Spleen (tissue), 11 donors: Measurements from ENCODE around the gene MBOAT2. TPM values are rescaled to one million over a fixed set of nuclear protein-coding genes. Genes with fewer than 3 reads are reported as not detected.

Experiments used
- DNase-seq: peaks from one replicate; pipeline ENCODE4 v3.0.0-alpha.2; 2020
- H3K27ac ChIP-seq, 8 donors: fragments of 200-600 bp; sonication (generic) in 7 of 8; 1 replicate in 4 of 8; 2 replicates in 4 of 8; pipeline versions ENCODE4 v1.5.0 to v1.8.0; 2016 to 2021; ENCODE audit warnings: inconsistent platforms in 4 of 8, mild to moderate bottlenecking in 4 of 8, moderate library complexity in 1 of 8
- H3K27me3 ChIP-seq, 7 donors: fragments of 200-600 bp; sonication (generic) in 6 of 7; replicated peaks in 1 of 7; 1 replicate in 4 of 7; 2 replicates in 3 of 7; pipeline versions ENCODE4 v1.5.0 to v1.8.0; 2016 to 2021; ENCODE audit warnings: inconsistent platforms in 3 of 7, mild to moderate bottlenecking in 1 of 7
- H3K36me3 ChIP-seq, 6 donors: fragments of 200-600 bp; sonication (generic) in 5 of 6; 1 replicate in 4 of 6; 2 replicates in 2 of 6; pipeline versions ENCODE4 v1.5.0 to v1.8.0; 2016 to 2021; ENCODE audit warnings: inconsistent platforms in 2 of 6
- H3K4me1 ChIP-seq, 6 donors: fragments of 200-600 bp; sonication (generic) in 5 of 6; 1 replicate in 3 of 6; 2 replicates in 3 of 6; pipeline versions ENCODE4 v1.5.0 to v1.8.0; 2016 to 2021; ENCODE audit warnings: inconsistent platforms in 3 of 6
- H3K4me3 ChIP-seq, 8 donors: fragments of 200-600 bp; sonication (generic) in 7 of 8; 1 replicate in 4 of 8; 2 replicates in 4 of 8; pipeline versions ENCODE4 v1.5.0 to v1.8.0; 2016 to 2021; ENCODE audit warnings: inconsistent platforms in 4 of 8, mild to moderate bottlenecking in 4 of 8, moderate library complexity in 2 of 8
- H3K9me3 ChIP-seq, 8 donors: fragments of 200-600 bp; sonication (generic) in 7 of 8; 1 replicate in 4 of 8; 2 replicates in 4 of 8; pipeline versions ENCODE4 v1.5.0 to v1.8.0; 2016 to 2021; ENCODE audit warnings: inconsistent platforms in 4 of 8
- CTCF ChIP-seq, 11 experiments: fragments of 200-600 bp in 7 of 11; fragments of 450-650 bp in 4 of 11; sonication (generic) in 4 of 11; IDR thresholded peaks in 8 of 11; conservative IDR thresholded peaks in 3 of 11; 1 replicate in 7 of 11; 2 replicates in 4 of 11; pipeline versions ENCODE4 v1.4.0 to v1.8.0; 2016 to 2021; ENCODE audit warnings: antibody characterized with exemption in 11 of 11, inconsistent platforms in 4 of 11, mild to moderate bottlenecking in 1 of 11
- POLR2A ChIP-seq, 3 donors: fragments of 450-650 bp; IDR thresholded peaks; one replicate each; pipeline ENCODE4 v1.5.1; 2017; ENCODE audit warnings: antibody characterized with exemption in 3 of 3, mild to moderate bottlenecking in 1 of 3
- POLR2AphosphoS5 ChIP-seq, 3 donors: sonication (generic); formaldehyde crosslinking; IDR thresholded peaks; one replicate each; pipeline ENCODE4 v1.5.1; 2017; ENCODE audit warnings: antibody characterized with exemption in 3 of 3
- WGBS, 5 donors: extraction: QIAGEN DNeasy Blood & Tissue Kit in 3 of 5; methylation state at CpG; one replicate each; pipeline versions ENCODE4 v1.1.5 to v1.1.7; 2013 to 2018; 5-methylcytosine and 5-hydroxymethylcytosine counted together
- intact Hi-C: fragments of 100-400 bp; cut with DNase I; formaldehyde crosslinking; loops from one replicate; pipeline ENCODE4 v1.15.0; 2023; ENCODE audit warnings: low total_unique reads
- polyA plus RNA-seq, 3 donors: library from polyadenylated mRNA; stranded (reverse); fragments of 200-250 nt; gene quantifications; one replicate each; pipeline ENCODE4 v1.2.1, GENCODE V29; 2013
- total RNA-seq, 7 donors: library from RNA; depleted of rRNA in 3 of 7; stranded (reverse); fragments of >200 nt in 3 of 7; fragmentation: NEBNext Ultra II Directional in 4 of 7; extraction: Animal tissue kit (Norgen Biotek cat#: 25700) in 4 of 7; gene quantifications; one replicate each; pipeline versions ENCODE4 v1.1.0 to v1.2.1, GENCODE V29; 2016 to 2021
- donor health status: healthy with polysubstance abuse.
- donor health status: DM: no; HTN: no; CAD: no; lungs with moderate emphysema.
- donor health status: DM: no; HTN: no; CAD: no.
- donor health status: Bipolar disorder and iron deficiency.
- donor health status: healthy.
- donor health status: DM: no; HTN: no; CAD: no.
- donor health status: DM: yes; HTN: yes; CAD: no.

MBOAT2 gene
- total and polyA plus RNA-seq, 10 donors, result 1.9 to 44.1 (median 18.3) TPM

GRCh38 chr2:8984855-8985254 lies 18.6 kb downstream of the MBOAT2 start:
- intact Hi-C loops, result no loop called here
- Histone ChIP-seq H3K27me3 (no peaks in the 10 kb centered on the region), H3K4me1 (peaks cover 0 to 31% (median 8%) of the 10 kb centered on the region in 6 donors), H3K36me3 (no peaks in the 10 kb centered on the region), H3K4me3 (no peak overlapping the region), H3K27ac (peak overlapping the region in 1 of 8 donors; percentile 55), H3K9me3 (no peaks in the 10 kb centered on the region)
- TF ChIP-seq POLR2A (IDR thresholded peaks at IDR 0.05) (no peak), POLR2AphosphoS5 (IDR thresholded peaks at IDR 0.05) (no peak), CTCF (IDR thresholded peaks at IDR 0.05 in 8 of 11, conservative IDR thresholded peaks at IDR 0.05 in 3 of 11) (no peak)
- WGBS, 5 donors, result 24 to 32% (median 27%) methylated on average over 4 of the region's 4 CpGs
- no peak for DNase-seq

- DNase-seq, result no peak
- Histone ChIP-seq H3K27me3 (no peaks in the 10 kb centered on the region), H3K4me3 (no peak overlapping the region), H3K36me3 (no peaks in the 10 kb centered on the region), H3K27ac (peak overlapping the region in 3 of 8 donors; percentile 14 to 55 (median 24)), H3K9me3 (no peaks in the 10 kb centered on the region), H3K4me1 (peaks cover 0 to 31% (median 8%) of the 10 kb centered on the region in 6 donors)
- TF ChIP-seq CTCF (IDR thresholded peaks at IDR 0.05 in 8 of 11, conservative IDR thresholded peaks at IDR 0.05 in 3 of 11) (no peak), POLR2A (IDR thresholded peaks at IDR 0.05) (no peak), POLR2AphosphoS5 (IDR thresholded peaks at IDR 0.05) (no peak)
- intact Hi-C loops, result no loop called here
- 29 to 48% (median 40%) methylated on average over 5 of the region's 5 CpGs for WGBS, 5 donors
These were observed 19.3 kb downstream of the MBOAT2 start for GRCh38 chr2:8984157-8984556.

GRCh38 chr2:8983571-8983970 lies 19.9 kb downstream of the MBOAT2 start:
- Histone ChIP-seq H3K4me1 (peaks cover 0 to 31% (median 8%) of the 10 kb centered on the region in 6 donors), H3K27me3 (no peaks in the 10 kb centered on the region), H3K9me3 (no peaks in the 10 kb centered on the region), H3K36me3 (no peaks in the 10 kb centered on the region), H3K27ac (peak overlapping the region in 3 of 8 donors; percentile 14 to 55 (median 24)), H3K4me3 (no peak overlapping the region)
- WGBS, 5 donors, result 48 to 84% (median 62%) methylated on average over 1 of the region's 1 CpG
- intact Hi-C loops, result no loop called here
- TF ChIP-seq CTCF (IDR thresholded peaks at IDR 0.05 in 8 of 11, conservative IDR thresholded peaks at IDR 0.05 in 3 of 11) (no peak), POLR2AphosphoS5 (IDR thresholded peaks at IDR 0.05) (no peak), POLR2A (IDR thresholded peaks at IDR 0.05) (no peak)
- DNase-seq, result no peak

- no peaks in the 10 kb centered on the region for H3K27me3 ChIP-seq
- H3K36me3 ChIP-seq, result no peaks in the 10 kb centered on the region
- H3K27ac ChIP-seq, result peak overlapping the region in 1 of 8 donors; percentile 7
- H3K4me3 ChIP-seq, result no peak overlapping the region
- TF ChIP-seq CTCF (IDR thresholded peaks at IDR 0.05 in 8 of 11, conservative IDR thresholded peaks at IDR 0.05 in 3 of 11), result no peak
- no peak for TF ChIP-seq POLR2A (IDR thresholded peaks at IDR 0.05)
- TF ChIP-seq POLR2AphosphoS5 (IDR thresholded peaks at IDR 0.05), result no peak
- DNase-seq, result no peak
- 45 to 69% (median 64%) methylated on average over 7 of the region's 7 CpGs for WGBS, 5 donors
- intact Hi-C loops, result no loop called here
- H3K4me1 ChIP-seq, result peaks cover 0 to 31% (median 8%) of the 10 kb centered on the region in 6 donors
- no peaks in the 10 kb centered on the region for H3K9me3 ChIP-seq
These were observed 21.6 kb downstream of the MBOAT2 start for GRCh38 chr2:8981876-8982275.
